ENCODE results near the gene GAS2.

DNA sequence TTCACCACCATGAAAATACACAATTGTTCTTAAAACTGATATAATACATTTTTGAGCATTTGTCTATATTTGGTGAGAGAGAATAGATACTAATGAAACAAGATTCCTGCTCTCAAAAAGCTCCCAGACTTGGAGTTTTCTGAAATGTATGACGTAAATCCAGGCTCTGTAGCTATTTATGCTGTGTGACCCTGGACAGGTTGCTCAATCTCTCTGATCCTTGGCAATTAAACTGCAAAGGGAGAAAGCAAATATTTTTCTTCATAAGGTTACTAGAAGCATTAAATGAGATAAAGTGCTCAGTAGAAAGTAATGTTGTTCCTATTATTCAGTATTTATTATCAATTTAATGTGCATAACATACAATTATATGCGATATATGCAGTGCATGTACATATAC lies 120.6 kb downstream of the GAS2 start:
- TF ChIP-seq POLR2A (IDR thresholded peaks at IDR 0.05), result no peak
- TF ChIP-seq, protein P1, sequence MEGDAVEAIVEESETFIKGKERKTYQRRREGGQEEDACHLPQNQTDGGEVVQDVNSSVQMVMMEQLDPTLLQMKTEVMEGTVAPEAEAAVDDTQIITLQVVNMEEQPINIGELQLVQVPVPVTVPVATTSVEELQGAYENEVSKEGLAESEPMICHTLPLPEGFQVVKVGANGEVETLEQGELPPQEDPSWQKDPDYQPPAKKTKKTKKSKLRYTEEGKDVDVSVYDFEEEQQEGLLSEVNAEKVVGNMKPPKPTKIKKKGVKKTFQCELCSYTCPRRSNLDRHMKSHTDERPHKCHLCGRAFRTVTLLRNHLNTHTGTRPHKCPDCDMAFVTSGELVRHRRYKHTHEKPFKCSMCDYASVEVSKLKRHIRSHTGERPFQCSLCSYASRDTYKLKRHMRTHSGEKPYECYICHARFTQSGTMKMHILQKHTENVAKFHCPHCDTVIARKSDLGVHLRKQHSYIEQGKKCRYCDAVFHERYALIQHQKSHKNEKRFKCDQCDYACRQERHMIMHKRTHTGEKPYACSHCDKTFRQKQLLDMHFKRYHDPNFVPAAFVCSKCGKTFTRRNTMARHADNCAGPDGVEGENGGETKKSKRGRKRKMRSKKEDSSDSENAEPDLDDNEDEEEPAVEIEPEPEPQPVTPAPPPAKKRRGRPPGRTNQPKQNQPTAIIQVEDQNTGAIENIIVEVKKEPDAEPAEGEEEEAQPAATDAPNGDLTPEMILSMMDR (IDR thresholded peaks at IDR 0.05 in 4 of 5, conservative IDR thresholded peaks at IDR 0.05 in 1 of 5), result no peak
